D721Med (cell line): Measurements from ENCODE around the gene KSR1.

ENCODE experiments used
- DNase-seq: peaks from one replicate; pipeline ENCODE4 v3.0.0; 2011; ENCODE audit warnings: low spot score; ENCODE audit not compliant: insufficient read length
- FAIRE-seq: peaks from 2 replicates; lab custom pipeline; 2011; peaks lifted over from hg19 to GRCh38; lab: Jason Lieb, UNC
- TF ChIP-seq, protein P1 (sequence below): IDR thresholded peaks from 2 replicates; pipeline ENCODE4 v1.5.1; 2012; ENCODE audit warnings: mild to moderate bottlenecking, control low read depth; ENCODE audit not compliant: insufficient read depth; ENCODE audit errors: missing control alignments

Gene KSR1

DNA sequence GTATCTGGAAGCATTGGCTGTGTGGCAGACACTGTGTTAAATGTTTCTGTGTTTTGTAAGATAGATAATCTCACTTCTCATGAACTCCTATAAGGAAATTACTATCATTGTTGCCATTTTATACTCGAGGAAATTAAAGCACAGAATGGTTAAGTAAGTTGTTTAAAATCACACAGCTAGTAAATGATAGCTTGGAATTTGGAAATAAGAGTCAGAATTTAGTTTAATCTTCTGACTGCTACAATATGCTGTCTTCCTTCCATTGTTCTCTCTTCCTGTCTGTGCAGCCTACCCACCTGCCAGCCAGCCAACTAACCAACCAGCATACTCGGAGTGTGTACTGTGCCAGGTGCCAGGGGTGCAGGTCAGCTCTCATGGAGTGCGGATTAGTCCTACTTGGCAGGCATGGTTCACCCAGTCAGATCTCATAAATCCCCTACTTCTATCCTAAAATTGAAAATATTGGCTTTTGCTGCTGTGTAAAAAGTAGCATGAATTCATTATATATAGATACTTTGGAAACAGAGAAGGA lies 94.8 kb downstream of the KSR1 start:
- FAIRE-seq: no peak
- no peak for DNase-seq
- TF ChIP-seq, protein P1, sequence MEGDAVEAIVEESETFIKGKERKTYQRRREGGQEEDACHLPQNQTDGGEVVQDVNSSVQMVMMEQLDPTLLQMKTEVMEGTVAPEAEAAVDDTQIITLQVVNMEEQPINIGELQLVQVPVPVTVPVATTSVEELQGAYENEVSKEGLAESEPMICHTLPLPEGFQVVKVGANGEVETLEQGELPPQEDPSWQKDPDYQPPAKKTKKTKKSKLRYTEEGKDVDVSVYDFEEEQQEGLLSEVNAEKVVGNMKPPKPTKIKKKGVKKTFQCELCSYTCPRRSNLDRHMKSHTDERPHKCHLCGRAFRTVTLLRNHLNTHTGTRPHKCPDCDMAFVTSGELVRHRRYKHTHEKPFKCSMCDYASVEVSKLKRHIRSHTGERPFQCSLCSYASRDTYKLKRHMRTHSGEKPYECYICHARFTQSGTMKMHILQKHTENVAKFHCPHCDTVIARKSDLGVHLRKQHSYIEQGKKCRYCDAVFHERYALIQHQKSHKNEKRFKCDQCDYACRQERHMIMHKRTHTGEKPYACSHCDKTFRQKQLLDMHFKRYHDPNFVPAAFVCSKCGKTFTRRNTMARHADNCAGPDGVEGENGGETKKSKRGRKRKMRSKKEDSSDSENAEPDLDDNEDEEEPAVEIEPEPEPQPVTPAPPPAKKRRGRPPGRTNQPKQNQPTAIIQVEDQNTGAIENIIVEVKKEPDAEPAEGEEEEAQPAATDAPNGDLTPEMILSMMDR: no peak

DNA sequence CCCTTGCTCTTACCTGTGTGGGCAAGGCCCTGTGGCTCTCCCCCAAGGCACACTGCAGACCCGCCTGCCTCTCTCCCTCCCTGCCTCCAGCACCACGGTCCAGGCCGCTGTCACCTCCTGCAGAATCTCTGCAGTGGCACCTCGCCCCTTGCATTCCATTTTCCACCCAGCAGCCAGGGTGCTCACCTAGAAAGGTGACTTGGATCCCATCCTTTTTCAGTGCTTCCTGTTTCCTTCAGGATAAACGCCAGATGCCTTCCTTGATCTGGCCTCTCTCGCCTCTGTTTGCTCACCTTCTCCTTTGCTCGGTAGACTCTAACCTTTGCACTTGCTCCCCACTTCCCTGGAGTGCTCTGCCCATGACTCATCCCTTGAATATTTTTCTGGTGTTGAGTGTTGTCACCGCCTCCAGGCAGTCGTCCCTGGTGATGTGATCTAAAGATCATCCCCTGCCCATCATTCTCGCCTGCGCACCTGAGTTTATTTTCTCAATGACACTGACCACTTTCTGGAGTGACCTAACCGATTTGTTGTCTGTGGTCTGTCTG lies 95.5 kb downstream of the KSR1 start:
- FAIRE-seq: no peak

DNA sequence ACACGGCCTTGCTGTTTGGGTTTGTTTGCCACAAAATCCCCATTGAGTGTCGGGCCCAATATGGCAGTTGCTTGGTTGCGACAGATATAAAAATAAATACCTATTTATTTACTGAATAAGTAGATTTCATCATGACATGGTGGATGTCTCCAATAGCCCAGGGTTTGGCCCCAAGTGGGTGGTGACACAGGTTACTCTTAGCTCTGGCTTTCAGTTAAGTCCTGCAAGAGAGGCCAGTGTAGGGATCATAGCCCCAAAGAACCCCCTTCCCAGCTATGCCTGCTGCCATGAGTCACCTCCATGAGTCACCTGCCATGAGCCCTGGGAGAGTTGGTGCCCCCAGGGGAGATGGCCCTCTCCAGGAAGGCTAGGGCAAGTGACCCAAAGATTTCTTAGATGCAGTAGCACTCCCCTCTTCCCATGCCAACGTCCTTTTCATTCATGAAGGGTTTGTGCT lies 96.1 kb downstream of the KSR1 start:
- FAIRE-seq (no peak), DNase-seq (no peak)
- TF ChIP-seq, protein P1: no peak

More for the DNA sequence above, 95.5 kb downstream of the KSR1 start:
- no peak for DNase-seq
- TF ChIP-seq, protein P1: no peak

DNA sequence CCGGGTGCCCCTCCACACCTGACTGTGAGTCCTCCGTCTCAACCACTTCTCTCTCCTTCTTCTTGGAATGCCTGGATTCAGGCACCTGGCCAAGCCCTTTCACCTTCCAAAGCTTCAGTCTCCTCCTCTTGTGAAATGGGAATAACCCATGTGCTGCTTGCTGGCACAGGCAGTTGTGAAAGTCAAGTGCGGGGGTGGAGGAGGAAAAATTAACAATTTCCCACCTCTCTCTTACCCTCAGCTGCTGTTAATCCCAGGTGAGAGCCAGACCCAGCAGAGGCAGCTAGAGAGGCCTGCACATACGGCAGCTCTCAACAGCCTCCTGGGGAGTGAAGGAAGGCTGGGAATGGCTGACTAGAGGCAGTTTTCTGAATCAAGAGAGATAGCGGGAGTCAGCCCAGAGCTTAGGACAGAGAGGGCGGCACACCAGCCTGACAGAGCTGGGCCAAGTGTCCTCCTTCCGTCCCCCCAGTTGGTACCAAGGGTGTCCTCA lies 96.8 kb downstream of the KSR1 start:
- no peak for FAIRE-seq
- TF ChIP-seq, protein P1: no peak
- DNase-seq: no peak

DNA sequence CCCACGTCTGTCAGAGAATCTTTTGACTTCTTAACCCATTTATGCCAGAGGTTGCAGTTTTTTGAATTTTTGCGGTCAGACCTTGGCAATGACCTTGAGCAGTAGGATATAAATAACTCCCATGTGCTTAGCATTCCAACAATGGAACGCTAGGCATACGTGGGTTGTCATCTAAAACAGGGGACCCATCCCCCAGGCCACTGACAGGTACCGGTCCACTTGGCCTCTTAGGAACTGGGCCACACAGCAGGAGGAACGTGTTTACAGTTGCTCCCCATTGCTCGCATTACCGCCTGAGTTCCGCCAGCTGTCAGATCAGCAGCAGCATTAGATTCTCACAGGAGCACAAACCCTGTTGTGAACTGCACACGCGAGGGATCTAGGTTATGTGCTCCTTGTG lies 97.9 kb downstream of the KSR1 start:
- FAIRE-seq (no peak), DNase-seq (no peak)
- TF ChIP-seq, protein P1: no peak

DNA sequence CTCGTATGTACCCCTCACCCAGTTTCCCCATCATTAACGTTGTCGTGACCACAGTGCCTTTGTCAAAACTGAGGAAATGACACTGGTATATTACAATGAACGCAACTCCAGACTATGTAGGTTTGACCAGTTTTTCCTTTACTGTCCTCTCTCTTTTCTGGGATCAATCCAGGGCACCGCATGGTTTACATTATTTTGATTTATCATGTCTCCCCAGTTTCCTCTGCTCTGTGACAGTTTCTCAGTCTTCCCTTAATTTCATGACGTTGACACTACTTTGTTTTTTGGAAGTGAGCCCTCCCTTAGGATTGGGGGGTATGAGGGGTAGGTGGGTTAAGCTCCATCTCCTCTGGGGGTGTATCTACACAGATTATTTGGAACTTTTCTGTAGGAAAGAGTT lies 98.7 kb downstream of the KSR1 start:
- DNase-seq (no peak), FAIRE-seq (no peak)
- TF ChIP-seq, protein P1: no peak

DNA sequence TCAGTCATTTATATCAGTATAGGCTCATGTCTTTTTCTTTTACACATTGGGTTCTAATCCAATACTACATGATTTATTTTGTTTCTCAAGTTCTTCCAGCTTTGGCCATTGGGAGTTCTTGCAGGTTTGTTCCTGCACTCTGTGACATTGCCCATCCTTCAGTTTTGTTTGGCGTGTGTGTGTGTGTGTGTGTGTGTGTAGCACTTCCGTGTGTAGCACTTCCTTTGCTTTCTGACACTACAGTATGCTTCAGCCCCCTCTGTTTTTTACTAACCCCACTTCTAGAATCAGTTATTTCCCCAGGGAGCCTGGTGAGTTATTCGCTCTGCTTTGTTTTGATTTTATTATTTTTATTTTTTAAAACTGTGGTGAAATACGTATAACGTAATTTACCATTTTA lies 99.1 kb downstream of the KSR1 start:
- FAIRE-seq (no peak), DNase-seq (no peak)

More for the DNA sequence above, 99.1 kb downstream of the KSR1 start:
- TF ChIP-seq, protein P1: no peak
